SK-N-MC (cell line): ENCODE results near the gene GMCL2.
"Not testable (repeated sequence)": the region's sequence is repeated elsewhere in the genome, so short reads cannot be mapped to it uniquely, and the experiment has no call there.

Experiments used
- DNase-seq: peaks from one replicate; pipeline ENCODE4 v3.0.0-alpha.2; 2011; ENCODE audit warnings: low read depth, low spot score
- H3K27ac ChIP-seq: fragments of 200-600 bp; sonication (generic); 2 replicates; pipeline ENCODE4 v1.5.1; 2016; ENCODE audit warnings: mixed run types
- H3K36me3 ChIP-seq: fragments of 200-600 bp; sonication (generic); 2 replicates; pipeline ENCODE4 v1.6.1; 2017; ENCODE audit warnings: antibody characterized with exemption, low read length, mixed read lengths; ENCODE audit not compliant: insufficient read depth
- H3K4me3 ChIP-seq: fragments of 200-600 bp; sonication (generic); 2 replicates; pipeline ENCODE4 v1.5.1; 2016
- H3K9ac ChIP-seq: fragments of 200-600 bp; sonication (generic); 2 replicates; pipeline ENCODE4 v1.8.0; 2017; ENCODE audit warnings: mixed run types, mixed read lengths; ENCODE audit not compliant: insufficient read length
- H3K9me3 ChIP-seq: fragments of 200-600 bp; sonication (generic); 2 replicates; pipeline ENCODE4 v1.6.1; 2017; ENCODE audit warnings: low read depth, mild to moderate bottlenecking, antibody characterized with exemption, low read length, moderate library complexity, mixed read lengths
- EZH2 ChIP-seq: fragments of 200-600 bp; sonication (generic); IDR thresholded peaks from one replicate; pipeline ENCODE4 v1.6.1; 2017; ENCODE audit warnings: antibody characterized with exemption
- FOXP2 ChIP-seq: optimal IDR thresholded peaks from 2 replicates; pipeline ENCODE3; 2011; ENCODE audit warnings: mild to moderate bottlenecking, moderate library complexity; ENCODE audit not compliant: insufficient read depth; ENCODE audit errors: extremely low read length, control extremely low read depth
- POLR2AphosphoS5 ChIP-seq: IDR thresholded peaks from 2 replicates; pipeline ENCODE4 v1.6.1; 2012; ENCODE audit warnings: mild to moderate bottlenecking, low read depth, low read length, borderline replicate concordance

GMCL2 gene

GRCh38 chr5:178199581-178200434, 12.6 kb upstream of the GMCL2 start:
- DNase-seq: no peak
- no peaks in the 10 kb centered on the region for H3K9me3 ChIP-seq
- 0 out of 2 replicates have a peak overlapping the region, but pooled peaks have one; percentile 43 for H3K4me3 ChIP-seq
- H3K9ac ChIP-seq: peak overlapping the region; percentile 47
- no peaks in the 10 kb centered on the region for H3K36me3 ChIP-seq
- H3K27ac ChIP-seq: peak overlapping the region; percentile 78
- TF ChIP-seq EZH2 (no peak), POLR2AphosphoS5 (no peak), FOXP2 (no peak)

GRCh38 chr5:178198706-178199105, 11.5 kb upstream of the GMCL2 start:
- H3K9ac ChIP-seq: no peak overlapping the region
- DNase-seq: no peak
- H3K36me3 ChIP-seq: no peaks in the 10 kb centered on the region
- no peak overlapping the region for H3K4me3 ChIP-seq
- TF ChIP-seq FOXP2: no peak
- TF ChIP-seq POLR2AphosphoS5: no peak
- no peak for TF ChIP-seq EZH2
- no peak overlapping the region for H3K27ac ChIP-seq
- H3K9me3 ChIP-seq: no peaks in the 10 kb centered on the region

- H3K4me3 ChIP-seq, DNase-seq, H3K9ac ChIP-seq: not testable (repeated sequence)
Measured at GRCh38 chr5:178198151-178198550, 11.0 kb upstream of the GMCL2 start.

DNA sequence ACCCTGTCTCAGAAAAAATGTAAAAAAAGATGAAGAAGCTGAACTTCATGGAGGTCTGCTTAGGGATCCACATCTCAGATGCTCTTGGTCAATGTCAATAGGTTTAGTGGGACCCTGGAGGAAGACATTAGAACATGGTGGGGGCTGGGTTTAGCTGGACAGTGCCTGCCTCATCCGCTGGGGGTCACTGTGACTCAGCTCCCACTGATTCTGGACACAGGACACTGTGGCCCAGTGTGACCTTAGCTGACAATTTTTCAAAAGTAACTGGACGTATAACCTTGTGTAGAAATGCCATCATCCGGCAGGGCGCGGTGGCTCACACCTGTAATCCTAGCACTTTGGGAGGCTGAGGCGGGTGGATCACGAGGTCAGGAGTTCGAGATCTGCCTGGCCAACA, 9.8 kb upstream of the GMCL2 start:
- Histone ChIP-seq H3K9ac (no peak overlapping the region), H3K27ac (no peak overlapping the region), H3K36me3 (no peaks in the 10 kb centered on the region), H3K9me3 (no peaks in the 10 kb centered on the region), H3K4me3 (no peak overlapping the region)
- DNase-seq: no peak
- TF ChIP-seq FOXP2: no peak
- no peak for TF ChIP-seq EZH2
- TF ChIP-seq POLR2AphosphoS5: no peak

More at GRCh38 chr5:178198151-178198550, 11.0 kb upstream of the GMCL2 start:
- H3K27ac ChIP-seq, H3K36me3 ChIP-seq, H3K9me3 ChIP-seq: not testable (repeated sequence)

DNA sequence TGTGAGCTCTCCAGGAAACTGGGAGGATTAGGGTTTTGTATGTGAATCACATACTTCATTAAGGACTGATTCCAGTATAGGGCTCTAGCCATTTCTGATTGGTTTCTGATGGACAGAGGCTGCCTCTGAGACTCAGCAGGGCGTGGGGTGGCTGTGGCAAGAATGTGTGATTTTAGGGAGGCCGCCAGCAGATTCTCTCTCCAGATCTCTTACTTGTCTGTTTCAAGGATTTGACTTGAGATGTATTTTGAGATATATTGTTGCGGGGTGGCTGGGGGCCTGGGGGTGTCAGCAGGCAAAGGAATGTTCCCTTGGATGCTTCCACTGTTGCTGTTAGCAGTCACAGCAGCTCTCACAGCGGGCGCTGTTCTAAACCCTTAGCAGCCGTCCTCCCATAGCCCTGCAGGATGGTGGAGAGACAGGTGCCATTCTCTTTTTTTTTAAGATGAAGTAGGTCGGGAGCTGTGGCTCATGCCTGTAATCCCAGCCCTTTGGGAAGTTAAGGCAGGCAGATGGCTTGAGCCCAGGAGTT, 9.2 kb upstream of the GMCL2 start:
- H3K4me3 ChIP-seq: no peak overlapping the region
- TF ChIP-seq FOXP2 (no peak), POLR2AphosphoS5 (no peak), EZH2 (no peak)
- no peak overlapping the region for H3K9ac ChIP-seq
- H3K36me3 ChIP-seq: no peaks in the 10 kb centered on the region
- H3K9me3 ChIP-seq: no peaks in the 10 kb centered on the region
- DNase-seq: no peak
- no peak overlapping the region for H3K27ac ChIP-seq

DNA sequence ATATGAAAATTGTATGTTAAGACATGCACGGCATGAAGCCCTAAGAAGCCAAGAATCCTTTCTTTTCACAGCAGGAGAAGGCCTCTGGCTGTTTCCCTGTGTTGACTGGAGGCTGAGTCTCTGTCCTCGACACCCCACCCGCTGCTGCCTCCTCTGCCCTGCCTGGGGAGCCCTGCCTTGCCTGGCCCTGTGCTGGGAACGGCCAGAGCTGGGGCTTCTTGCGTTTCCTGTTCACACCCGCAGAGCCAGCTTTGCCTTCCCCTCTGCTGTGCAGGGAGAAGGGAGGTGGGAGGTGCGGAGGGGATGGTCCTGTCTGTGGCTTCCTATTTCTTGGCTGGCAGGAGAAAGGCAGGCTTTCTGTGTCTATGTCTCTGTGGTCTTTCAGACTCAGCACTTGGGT, 6.9 kb upstream of the GMCL2 start:
- Histone ChIP-seq H3K9ac (no peak overlapping the region), H3K27ac (no peak overlapping the region), H3K4me3 (no peak overlapping the region), H3K36me3 (no peaks in the 10 kb centered on the region), H3K9me3 (no peaks in the 10 kb centered on the region)
- DNase-seq: no peak
- TF ChIP-seq POLR2AphosphoS5 (no peak), FOXP2 (peak; percentile 20)

DNA sequence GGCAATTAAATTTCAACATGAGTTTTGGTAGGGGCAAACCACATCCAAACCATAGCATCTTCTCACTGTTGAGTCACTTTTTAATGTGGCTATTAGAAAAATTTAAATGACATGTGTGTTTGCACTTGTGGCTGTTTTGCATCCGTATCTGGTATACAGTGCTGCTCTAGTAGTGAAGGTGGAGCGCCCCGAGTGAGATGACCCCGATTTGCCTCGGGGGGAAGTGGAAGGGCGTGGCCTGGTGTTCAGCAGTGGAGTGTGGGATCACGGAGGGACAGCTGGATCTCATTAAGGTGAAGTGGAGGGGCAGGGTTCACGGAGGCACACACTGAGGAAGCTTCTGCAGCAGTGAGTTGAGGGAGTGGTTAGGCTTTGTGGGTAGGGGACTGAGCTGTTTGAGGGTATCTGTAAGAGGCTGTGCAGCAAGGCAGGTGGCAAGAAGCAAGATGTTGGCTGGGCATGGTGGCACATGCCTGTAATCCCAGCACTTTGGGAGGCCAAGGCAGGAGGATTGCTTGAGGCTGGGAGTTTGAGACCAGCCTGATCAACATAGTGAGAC, 6.2 kb upstream of the GMCL2 start:
- H3K4me3 ChIP-seq: no peak overlapping the region
- no peak overlapping the region for H3K27ac ChIP-seq
- H3K36me3 ChIP-seq: no peaks in the 10 kb centered on the region
- TF ChIP-seq FOXP2 (no peak), POLR2AphosphoS5 (no peak), EZH2 (no peak)
- H3K9ac ChIP-seq: no peak overlapping the region
- H3K9me3 ChIP-seq: no peaks in the 10 kb centered on the region
- no peak for DNase-seq

DNA sequence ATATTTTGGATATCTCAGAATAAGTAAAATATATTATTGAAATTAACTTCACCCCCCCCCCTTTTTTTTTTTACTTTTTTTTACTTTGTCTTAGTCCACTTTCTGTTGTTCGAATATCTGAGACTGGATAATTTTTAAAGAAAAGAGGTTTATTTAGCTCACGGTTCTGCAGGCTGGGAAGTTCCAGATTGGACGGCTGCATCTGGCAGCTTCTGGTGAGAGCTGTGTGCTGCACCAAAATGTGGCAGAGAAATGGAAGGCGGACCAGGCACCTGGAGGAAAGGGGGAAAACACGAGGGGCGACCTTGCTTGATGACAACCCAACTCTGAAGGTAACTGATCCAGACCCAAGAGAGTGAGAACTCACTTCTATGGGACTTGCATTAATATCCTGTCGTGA, 5.6 kb upstream of the GMCL2 start:
- TF ChIP-seq EZH2 (no peak), FOXP2 (no peak), POLR2AphosphoS5 (no peak)
- no peaks in the 10 kb centered on the region for H3K36me3 ChIP-seq
- no peak for DNase-seq
- no peak overlapping the region for H3K9ac ChIP-seq
- H3K4me3 ChIP-seq: no peak overlapping the region
- no peak overlapping the region for H3K27ac ChIP-seq
- no peaks in the 10 kb centered on the region for H3K9me3 ChIP-seq

DNA sequence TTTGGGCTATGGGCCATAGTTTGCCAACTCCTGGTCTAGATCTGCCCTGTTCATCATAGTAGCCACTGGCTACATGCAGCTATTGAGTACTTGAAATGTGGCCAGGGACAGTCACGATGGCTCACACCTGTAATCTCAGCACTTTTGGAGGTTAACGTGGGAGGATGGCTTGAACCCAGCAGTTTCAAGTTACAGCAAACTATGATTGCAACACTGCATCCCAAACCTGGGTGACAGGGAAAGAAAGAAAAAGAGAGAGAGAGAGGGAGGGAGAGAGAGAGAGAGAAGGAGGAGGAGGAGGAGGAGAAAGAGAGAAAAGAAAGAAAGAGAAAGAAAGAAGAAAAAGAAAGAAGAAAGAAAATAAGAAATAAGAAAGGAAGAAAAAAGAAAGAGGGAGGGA, 5.1 kb upstream of the GMCL2 start:
- H3K9me3 ChIP-seq: no peaks in the 10 kb centered on the region
- no peak overlapping the region for H3K27ac ChIP-seq
- H3K36me3 ChIP-seq: no peaks in the 10 kb centered on the region
- H3K4me3 ChIP-seq: no peak overlapping the region
- TF ChIP-seq POLR2AphosphoS5: no peak
- TF ChIP-seq EZH2: no peak
- no peak for TF ChIP-seq FOXP2
- no peak for DNase-seq
- no peak overlapping the region for H3K9ac ChIP-seq

GRCh38 chr5:178191661-178192060, 4.5 kb upstream of the GMCL2 start:
- Histone ChIP-seq H3K27ac (no peak overlapping the region), H3K36me3 (no peaks in the 10 kb centered on the region), H3K4me3 (no peak overlapping the region), H3K9me3 (no peaks in the 10 kb centered on the region), H3K9ac (no peak overlapping the region)
- DNase-seq: no peak
- no peak for TF ChIP-seq EZH2
- no peak for TF ChIP-seq POLR2AphosphoS5
- no peak for TF ChIP-seq FOXP2
